HEK293 (cell line): ENCODE results near the gene NR0B2.
A peak's percentile ranks its signal among the peaks of the same experiment; 100 is the strongest.
"Not testable (repeated sequence)": the region's sequence is repeated elsewhere in the genome, so short reads cannot be mapped to it uniquely, and the experiment has no call there.

Experiments used
- CTCF ChIA-PET: fragments of 350-600 bp; formaldehyde crosslinking; extraction: SDS; loops from one replicate; lab custom pipeline; 2021; ENCODE audit warnings: antibody characterized with exemption; lab: Yijun Ruan, JAX
- POLR2A ChIA-PET: fragments of 300-600 bp; formaldehyde crosslinking; extraction: SDS; loops from one replicate; lab custom pipeline; 2020; ENCODE audit warnings: antibody characterized with exemption, inconsistent platforms; lab: Yijun Ruan, JAX
- H3K27ac ChIP-seq: fragments of 200-500 bp; sonication (Bioruptor generic); 2 replicates; pipeline ENCODE4 v1.5.1; 2014; ENCODE audit warnings: low read depth, low read length, control low read depth, inconsistent platforms; ENCODE audit errors: extremely low read depth
- H3K36me3 ChIP-seq, 2 experiments: fragments of 200-500 bp in 1 of 2; sonication (Bioruptor generic) in 1 of 2; 1 replicate in 1 of 2; 2 replicates in 1 of 2; pipeline ENCODE4 v1.5.1; 2014 to 2017; ENCODE audit warnings: inconsistent platforms in 2 of 2, low read length in 2 of 2; ENCODE audit not compliant: control insufficient read depth in 2 of 2, insufficient read depth in 1 of 2
- H3K4me1 ChIP-seq: fragments of 200-500 bp; sonication (Bioruptor generic); 2 replicates; pipeline ENCODE4 v1.5.1; 2014; ENCODE audit warnings: mild to moderate bottlenecking, low read length, inconsistent platforms; ENCODE audit not compliant: control insufficient read depth, insufficient read depth
- H3K4me3 ChIP-seq: 2 replicates; pipeline ENCODE4 v1.5.1; 2011; ENCODE audit warnings: low read depth, mild to moderate bottlenecking, control low read depth, low read length, moderate library complexity
- H3K9me3 ChIP-seq: fragments of 200-500 bp; sonication (Bioruptor generic); 2 replicates; pipeline ENCODE4 v1.5.1; 2014; ENCODE audit warnings: low read depth, low read length, inconsistent platforms; ENCODE audit not compliant: control insufficient read depth, insufficient read depth
- HOXD13 ChIP-seq: sonication (generic); formaldehyde crosslinking; IDR thresholded peaks from 2 replicates; pipeline ENCODE4 v1.8.0; 2022; ENCODE audit warnings: missing genetic modification reagents, borderline replicate concordance
- KLF9 ChIP-seq: fragments of 450-650 bp; formaldehyde crosslinking; IDR thresholded peaks from 2 replicates; pipeline ENCODE4 v1.5.1; 2016; ENCODE audit warnings: missing biosample characterization, missing genetic modification characterization, low read depth
- SALL2 ChIP-seq: fragments of 450-650 bp; formaldehyde crosslinking; IDR thresholded peaks from 2 replicates; pipeline ENCODE4 v1.5.0; 2017; ENCODE audit warnings: missing biosample characterization, mild to moderate bottlenecking, missing genetic modification characterization, borderline replicate concordance
- SCRT1 ChIP-seq: fragments of 450-650 bp; formaldehyde crosslinking; IDR thresholded peaks from 2 replicates; pipeline ENCODE4 v1.5.1; 2016; ENCODE audit warnings: missing biosample characterization, missing genetic modification characterization, borderline replicate concordance
- SP2 ChIP-seq: fragments of 450-650 bp; formaldehyde crosslinking; IDR thresholded peaks from 2 replicates; pipeline ENCODE4 v1.5.1; 2016; ENCODE audit warnings: missing biosample characterization, missing genetic modification characterization
- ZBTB1 ChIP-seq: fragments of 450-650 bp; formaldehyde crosslinking; IDR thresholded peaks from 2 replicates; pipeline ENCODE4 v1.5.1; 2016; ENCODE audit warnings: missing biosample characterization, missing genetic modification characterization
- ZBTB21 ChIP-seq: fragments of 450-650 bp; formaldehyde crosslinking; IDR thresholded peaks from 2 replicates; pipeline ENCODE4 v1.5.1; 2017; ENCODE audit warnings: missing biosample characterization, missing genetic modification characterization
- ZFHX2 ChIP-seq: fragments of 450-650 bp; formaldehyde crosslinking; conservative IDR thresholded peaks from 2 replicates; pipeline ENCODE4 v1.5.1; 2016; ENCODE audit warnings: missing biosample characterization, missing genetic modification characterization
- ZFP69B ChIP-seq: fragments of 450-650 bp; formaldehyde crosslinking; IDR thresholded peaks from 2 replicates; pipeline ENCODE4 v1.5.1; 2016; ENCODE audit warnings: missing biosample characterization, missing genetic modification characterization
- ZIC2 ChIP-seq: fragments of 450-650 bp; formaldehyde crosslinking; IDR thresholded peaks from 2 replicates; pipeline ENCODE4 v1.5.1; 2016; ENCODE audit warnings: missing biosample characterization, missing genetic modification characterization
- ZNF112 ChIP-seq: fragments of 450-650 bp; formaldehyde crosslinking; IDR thresholded peaks from 2 replicates; pipeline ENCODE4 v1.5.0; 2017; ENCODE audit warnings: missing biosample characterization, missing genetic modification characterization
- ZNF157 ChIP-seq: fragments of 450-650 bp; formaldehyde crosslinking; IDR thresholded peaks from 2 replicates; pipeline ENCODE4 v1.5.1; 2016; ENCODE audit warnings: missing biosample characterization, missing genetic modification characterization
- ZNF16 ChIP-seq: fragments of 450-650 bp; formaldehyde crosslinking; IDR thresholded peaks from 2 replicates; pipeline ENCODE4 v1.5.1; 2016; ENCODE audit warnings: low read depth, missing biosample characterization, missing genetic modification characterization
- ZNF175 ChIP-seq: fragments of 450-650 bp; formaldehyde crosslinking; IDR thresholded peaks from 2 replicates; pipeline ENCODE4 v1.5.1; 2016; ENCODE audit warnings: missing biosample characterization, missing genetic modification characterization
- ZNF248 ChIP-seq: fragments of 450-650 bp; formaldehyde crosslinking; IDR thresholded peaks from 2 replicates; pipeline ENCODE4 v1.5.1; 2017; ENCODE audit warnings: missing biosample characterization, missing genetic modification characterization
- ZNF350 ChIP-seq: fragments of 450-650 bp; formaldehyde crosslinking; IDR thresholded peaks from 2 replicates; pipeline ENCODE4 v1.5.0; 2017; ENCODE audit warnings: missing biosample characterization, mild to moderate bottlenecking, missing genetic modification characterization
- ZNF366 ChIP-seq: fragments of 450-650 bp; formaldehyde crosslinking; conservative IDR thresholded peaks from 2 replicates; pipeline ENCODE4 v1.5.1; 2016; ENCODE audit warnings: missing biosample characterization, missing genetic modification characterization
- ZNF529 ChIP-seq: fragments of 450-650 bp; formaldehyde crosslinking; IDR thresholded peaks from 2 replicates; pipeline ENCODE4 v1.5.1; 2017; ENCODE audit warnings: missing genetic modification characterization, missing biosample characterization; ENCODE audit not compliant: insufficient replicate concordance
- ZNF558 ChIP-seq: fragments of 450-650 bp; formaldehyde crosslinking; IDR thresholded peaks from 2 replicates; pipeline ENCODE4 v1.5.1; 2016; ENCODE audit warnings: missing biosample characterization, missing genetic modification characterization
- ZNF623 ChIP-seq: fragments of 450-650 bp; formaldehyde crosslinking; IDR thresholded peaks from 2 replicates; pipeline ENCODE4 v1.5.1; 2016; ENCODE audit warnings: missing biosample characterization, missing genetic modification characterization
- ZNF654 ChIP-seq: fragments of 450-650 bp; formaldehyde crosslinking; IDR thresholded peaks from 2 replicates; pipeline ENCODE4 v1.5.1; 2016; ENCODE audit warnings: low read depth, missing biosample characterization, missing genetic modification characterization
- ZNF670 ChIP-seq: fragments of 450-650 bp; formaldehyde crosslinking; IDR thresholded peaks from 2 replicates; pipeline ENCODE4 v1.5.1; 2016; ENCODE audit warnings: missing biosample characterization, missing genetic modification characterization, low read depth
- ZSCAN23 ChIP-seq: fragments of 450-650 bp; formaldehyde crosslinking; IDR thresholded peaks from 2 replicates; pipeline ENCODE4 v1.5.1; 2016; ENCODE audit warnings: missing biosample characterization, missing genetic modification characterization
- ZSCAN30 ChIP-seq: fragments of 450-650 bp; IDR thresholded peaks from 2 replicates; pipeline ENCODE4 v1.5.1; 2018; ENCODE audit warnings: missing biosample characterization, mild to moderate bottlenecking, missing genetic modification characterization, moderate library complexity
- TF ChIP-seq, protein P1 (sequence below): fragments of 450-650 bp; formaldehyde crosslinking; IDR thresholded peaks from 2 replicates; pipeline ENCODE4 v1.5.1; 2016; ENCODE audit warnings: missing biosample characterization, missing genetic modification characterization
- TF ChIP-seq, protein P2 (sequence below): fragments of 450-650 bp; formaldehyde crosslinking; IDR thresholded peaks from 2 replicates; pipeline ENCODE4 v1.5.1; 2016; ENCODE audit warnings: missing biosample characterization, missing genetic modification characterization
- TF ChIP-seq, protein P3 (sequence below): fragments of 450-650 bp; formaldehyde crosslinking; IDR thresholded peaks from 2 replicates; pipeline ENCODE4 v1.5.1; 2016; ENCODE audit warnings: missing biosample characterization, missing genetic modification characterization

Gene NR0B2

DNA sequence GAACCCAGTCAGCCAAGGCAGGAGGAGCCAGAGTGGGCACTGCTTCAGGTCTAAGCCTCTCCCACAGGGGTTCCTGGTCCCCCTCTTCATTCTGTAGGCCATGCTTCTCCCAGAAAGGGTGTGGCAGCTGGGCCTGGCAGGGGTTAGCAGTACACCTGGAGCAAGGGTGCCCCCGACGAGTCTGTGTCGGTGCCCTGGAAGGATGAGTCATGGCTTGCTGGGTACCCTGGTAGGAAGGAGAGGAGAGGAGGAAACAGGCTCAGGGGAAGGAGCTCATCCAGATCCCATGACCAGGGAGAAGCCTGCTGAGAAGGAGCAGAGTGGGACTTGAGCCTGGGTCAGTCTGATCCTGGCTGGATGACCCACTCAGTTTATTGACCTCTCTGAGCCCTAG is 36.1 kb upstream of the NR0B2 start:
- POLR2A ChIA-PET, result interaction anchor here (0.6 kb wide), 2 partner anchors 82 to 371 kb away, joined by 7 to 8 read pairs; no protein-coding TSS in a partner anchor

DNA sequence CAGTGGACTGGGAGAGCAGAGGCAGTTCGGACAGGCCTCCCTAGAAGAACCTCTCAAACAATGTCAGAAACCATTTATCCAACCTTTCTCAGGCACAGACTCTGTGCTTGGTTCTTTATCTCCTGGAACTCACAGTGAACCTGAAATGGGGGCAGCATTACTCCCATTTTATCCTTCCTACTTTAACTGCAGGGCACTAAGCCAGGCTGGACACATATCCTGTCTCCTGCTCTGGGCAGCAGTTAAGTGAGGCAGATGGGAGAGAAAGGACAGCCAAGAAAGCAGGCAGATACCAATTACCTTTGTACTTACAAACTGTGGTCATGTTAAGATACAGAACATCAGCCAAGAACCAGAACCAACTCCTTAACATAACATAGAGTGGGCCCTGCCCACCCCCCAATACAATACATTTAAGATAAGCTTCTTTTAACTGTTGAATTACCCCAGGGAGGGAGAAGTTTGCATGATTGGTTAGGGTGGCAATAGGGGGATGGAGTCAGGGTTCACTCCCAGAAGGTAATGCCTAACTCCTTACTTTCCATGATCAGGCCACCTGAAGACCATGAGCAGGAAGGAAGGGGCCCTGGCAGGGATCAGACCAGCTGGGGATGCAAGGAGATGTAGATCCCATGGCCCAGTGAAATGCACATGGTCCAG is 35.6 kb upstream of the NR0B2 start:
- TF ChIP-seq, protein P1, sequence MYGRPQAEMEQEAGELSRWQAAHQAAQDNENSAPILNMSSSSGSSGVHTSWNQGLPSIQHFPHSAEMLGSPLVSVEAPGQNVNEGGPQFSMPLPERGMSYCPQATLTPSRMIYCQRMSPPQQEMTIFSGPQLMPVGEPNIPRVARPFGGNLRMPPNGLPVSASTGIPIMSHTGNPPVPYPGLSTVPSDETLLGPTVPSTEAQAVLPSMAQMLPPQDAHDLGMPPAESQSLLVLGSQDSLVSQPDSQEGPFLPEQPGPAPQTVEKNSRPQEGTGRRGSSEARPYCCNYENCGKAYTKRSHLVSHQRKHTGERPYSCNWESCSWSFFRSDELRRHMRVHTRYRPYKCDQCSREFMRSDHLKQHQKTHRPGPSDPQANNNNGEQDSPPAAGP (tag by site-specific recombination), result no peak
- TF ChIP-seq ZNF112, result no peak
- ChIA-PET CTCF (no interaction called here), POLR2A (no interaction called here)
- no peak overlapping the region for H3K27ac ChIP-seq
- H3K9me3 ChIP-seq, result no peaks in the 10 kb centered on the region
- H3K4me3 ChIP-seq, result no peak overlapping the region
- H3K4me1 ChIP-seq, result no peaks in the 10 kb centered on the region
- peaks cover 12 to 35% of the 10 kb centered on the region in 2 experiments; a peak in 2 of 3 replicates for H3K36me3 ChIP-seq

More for the DNA sequence above, 36.1 kb upstream of the NR0B2 start:
- Histone ChIP-seq H3K27ac (no peak overlapping the region), H3K4me3 (no peak overlapping the region), H3K4me1 (no peaks in the 10 kb centered on the region), H3K36me3 (peaks cover 7 to 30% of the 10 kb centered on the region in 2 experiments; a peak in 2 of 3 replicates), H3K9me3 (no peaks in the 10 kb centered on the region)
- CTCF ChIA-PET, result no interaction called here
- TF ChIP-seq SP2 (tag by site-specific recombination) (no peak), HOXD13 (CRISPR knock-in tag) (peak; percentile 17; the same call in 1 of the 2 replicates), ZNF350 (no peak), ZNF529 (tag by site-specific recombination) (no peak), SALL2 (tag by site-specific recombination) (no peak), ZNF157 (tag by site-specific recombination) (peak; percentile 65), ZNF623 (no peak), ZIC2 (tag by site-specific recombination) (peak; percentile 41), ZNF654 (tag by site-specific recombination) (no peak), ZFP69B (tag by site-specific recombination) (no peak), ZNF248 (no peak)

DNA sequence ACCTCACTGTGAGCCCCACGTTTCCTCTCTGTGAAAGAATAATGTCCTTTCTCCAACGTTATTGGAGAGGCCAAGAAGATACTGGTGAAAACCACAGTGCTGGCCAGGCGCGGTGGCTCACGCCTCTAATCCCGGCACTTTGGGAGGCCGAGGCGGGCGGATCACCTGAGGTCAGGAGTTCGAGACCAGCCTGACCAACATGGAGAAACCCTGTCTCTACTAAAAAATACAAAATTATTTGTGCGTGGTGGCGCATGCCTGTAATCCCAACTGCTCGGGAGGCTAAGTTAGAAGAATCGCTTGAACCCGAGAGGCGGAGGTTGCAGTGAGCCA is 34.9 kb upstream of the NR0B2 start:
- H3K36me3 ChIP-seq, result peaks cover 19 to 42% of the 10 kb centered on the region in 2 experiments; a peak in 2 of 3 replicates
- H3K27ac ChIP-seq, POLR2A ChIA-PET, CTCF ChIA-PET, H3K4me3 ChIP-seq, H3K4me1 ChIP-seq, H3K9me3 ChIP-seq: not testable (repeated sequence)

DNA sequence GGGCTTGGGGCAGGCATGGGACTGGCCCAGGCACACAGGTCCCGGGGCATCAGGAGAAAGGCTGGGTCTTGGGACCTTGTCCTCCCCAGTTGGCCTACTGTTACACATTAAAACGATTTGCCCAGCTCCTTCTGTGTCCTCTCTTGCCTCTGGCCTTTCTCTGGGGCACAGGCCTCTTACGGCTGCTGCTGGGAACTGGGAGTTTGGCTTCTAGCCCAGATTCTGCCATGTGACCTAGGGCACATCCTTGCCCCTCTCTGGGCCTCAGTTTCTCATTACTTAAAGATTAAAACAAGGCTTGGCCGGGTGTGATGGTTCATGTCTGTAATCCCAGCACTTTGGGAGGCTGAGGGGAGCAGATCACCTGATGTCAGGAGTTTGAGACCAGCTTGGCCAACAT is 32.5 kb upstream of the NR0B2 start:
- no peaks in the 10 kb centered on the region for H3K9me3 ChIP-seq
- no peak overlapping the region for H3K27ac ChIP-seq
- CTCF ChIA-PET, result interaction anchor here (0.7 to 1.4 kb wide), 2 partner anchors 17 to 52 kb away, joined by 3 read pairs; no protein-coding TSS in a partner anchor
- H3K4me3 ChIP-seq, result no peak overlapping the region
- no peaks in the 10 kb centered on the region for H3K4me1 ChIP-seq
- H3K36me3 ChIP-seq, result peaks cover 30 to 66% of the 10 kb centered on the region in 2 experiments; a peak in 2 of 3 replicates
- POLR2A ChIA-PET, result no interaction called here
- TF ChIP-seq ZNF558 (tag by site-specific recombination), result no peak
- TF ChIP-seq KLF9 (tag by site-specific recombination), result no peak
- TF ChIP-seq ZSCAN23 (tag by site-specific recombination), result no peak
- TF ChIP-seq, protein P2, sequence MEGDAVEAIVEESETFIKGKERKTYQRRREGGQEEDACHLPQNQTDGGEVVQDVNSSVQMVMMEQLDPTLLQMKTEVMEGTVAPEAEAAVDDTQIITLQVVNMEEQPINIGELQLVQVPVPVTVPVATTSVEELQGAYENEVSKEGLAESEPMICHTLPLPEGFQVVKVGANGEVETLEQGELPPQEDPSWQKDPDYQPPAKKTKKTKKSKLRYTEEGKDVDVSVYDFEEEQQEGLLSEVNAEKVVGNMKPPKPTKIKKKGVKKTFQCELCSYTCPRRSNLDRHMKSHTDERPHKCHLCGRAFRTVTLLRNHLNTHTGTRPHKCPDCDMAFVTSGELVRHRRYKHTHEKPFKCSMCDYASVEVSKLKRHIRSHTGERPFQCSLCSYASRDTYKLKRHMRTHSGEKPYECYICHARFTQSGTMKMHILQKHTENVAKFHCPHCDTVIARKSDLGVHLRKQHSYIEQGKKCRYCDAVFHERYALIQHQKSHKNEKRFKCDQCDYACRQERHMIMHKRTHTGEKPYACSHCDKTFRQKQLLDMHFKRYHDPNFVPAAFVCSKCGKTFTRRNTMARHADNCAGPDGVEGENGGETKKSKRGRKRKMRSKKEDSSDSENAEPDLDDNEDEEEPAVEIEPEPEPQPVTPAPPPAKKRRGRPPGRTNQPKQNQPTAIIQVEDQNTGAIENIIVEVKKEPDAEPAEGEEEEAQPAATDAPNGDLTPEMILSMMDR (tag by site-specific recombination), result no peak
- TF ChIP-seq ZBTB1 (tag by site-specific recombination), result no peak
- TF ChIP-seq ZNF175 (tag by site-specific recombination), result no peak
- TF ChIP-seq ZNF16 (tag by site-specific recombination), result no peak
- no peak for TF ChIP-seq ZSCAN30 (tag by site-specific recombination)
- TF ChIP-seq ZNF366, result no peak
- no peak for TF ChIP-seq ZBTB21 (tag by site-specific recombination)
- TF ChIP-seq ZNF350, result no peak
- TF ChIP-seq, protein P3, sequence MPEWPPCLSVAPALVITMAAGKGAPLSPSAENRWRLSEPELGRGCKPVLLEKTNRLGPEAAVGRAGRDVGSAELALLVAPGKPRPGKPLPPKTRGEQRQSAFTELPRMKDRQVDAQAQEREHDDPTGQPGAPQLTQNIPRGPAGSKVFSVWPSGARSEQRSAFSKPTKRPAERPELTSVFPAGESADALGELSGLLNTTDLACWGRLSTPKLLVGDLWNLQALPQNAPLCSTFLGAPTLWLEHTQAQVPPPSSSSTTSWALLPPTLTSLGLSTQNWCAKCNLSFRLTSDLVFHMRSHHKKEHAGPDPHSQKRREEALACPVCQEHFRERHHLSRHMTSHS (tag by site-specific recombination), result no peak
- TF ChIP-seq ZFHX2, result no peak
- TF ChIP-seq SCRT1 (tag by site-specific recombination), result no peak
- TF ChIP-seq ZNF670 (tag by site-specific recombination), result no peak
